A673 (cell line): Measurements from ENCODE around the gene MYO3A. TPM values are rescaled to one million over a fixed set of nuclear protein-coding genes. Genes with fewer than 3 reads are reported as not detected.

Experiments used
- BruUV-seq: library from RNA; stranded (reverse); fragments of 400-500 nt; replicated peaks from 2 replicates; lab custom pipeline; 2021; lab: Mats Ljungman, UMichigan
- CTCF ChIA-PET: fragments of 300-600 bp; sonication (Branson Sonifier 250); formaldehyde crosslinking; loops from one replicate; lab custom pipeline; 2022; ENCODE audit warnings: antibody characterized with exemption; lab: Charles Lee
- POLR2A ChIA-PET: fragments of 300-600 bp; sonication (Branson Sonifier 250); formaldehyde crosslinking; loops from one replicate; lab custom pipeline; 2022; ENCODE audit warnings: antibody characterized with exemption; ENCODE audit not compliant: low non-redundant PET; lab: Charles Lee
- DNase-seq: peaks from one replicate; pipeline ENCODE4 v3.0.0-alpha.2; 2015; ENCODE audit warnings: low spot score
- H3K27ac ChIP-seq: fragments of 200-600 bp; sonication (generic); 2 replicates; pipeline ENCODE4 v1.5.1; 2016; ENCODE audit warnings: mixed run types, low read depth, mild to moderate bottlenecking, mixed read lengths, antibody characterized with exemption, low read length; ENCODE audit not compliant: poor library complexity, severe bottlenecking
- H3K27me3 ChIP-seq: fragments of 200-600 bp; sonication (generic); replicated peaks from 2 replicates; pipeline ENCODE4 v1.6.1; 2017; ENCODE audit warnings: mixed run types, low read depth, mild to moderate bottlenecking, mixed read lengths, antibody characterized with exemption, low read length; ENCODE audit not compliant: insufficient read depth, poor library complexity
- H3K36me3 ChIP-seq: fragments of 200-600 bp; sonication (generic); 2 replicates; pipeline ENCODE4 v1.6.1; 2016; ENCODE audit warnings: mixed run types, mild to moderate bottlenecking, mixed read lengths, antibody characterized with exemption, low read length; ENCODE audit not compliant: insufficient read depth, poor library complexity, severe bottlenecking
- H3K4me1 ChIP-seq: fragments of 200-600 bp; sonication (generic); 2 replicates; pipeline ENCODE4 v1.6.1; 2017; ENCODE audit warnings: mixed run types, mild to moderate bottlenecking, mixed read lengths, antibody characterized with exemption, low read length; ENCODE audit not compliant: insufficient read depth, poor library complexity, severe bottlenecking
- H3K4me3 ChIP-seq: fragments of 200-600 bp; sonication (generic); 2 replicates; pipeline ENCODE4 v1.5.1; 2016; ENCODE audit warnings: low read depth, mixed run types, mild to moderate bottlenecking, mixed read lengths, low read length; ENCODE audit not compliant: poor library complexity, severe bottlenecking
- H3K9me3 ChIP-seq: fragments of 200-600 bp; sonication (generic); 2 replicates; pipeline ENCODE4 v1.6.1; 2016; ENCODE audit warnings: mixed run types, low read depth, mild to moderate bottlenecking, mixed read lengths, antibody characterized with exemption, low read length; ENCODE audit not compliant: poor library complexity, severe bottlenecking
- CTCF ChIP-seq: fragments of 300-800, 200-600 bp; sonication (generic); conservative IDR thresholded peaks from 2 replicates; pipeline ENCODE4 v1.5.1; 2017; ENCODE audit warnings: low read depth, mild to moderate bottlenecking, antibody characterized with exemption, low read length, moderate library complexity, mixed read lengths
- EZH2 ChIP-seq: fragments of 200-600 bp; sonication (generic); IDR thresholded peaks from 2 replicates; pipeline ENCODE4 v1.6.1; 2017; ENCODE audit warnings: borderline replicate concordance, low read depth, mild to moderate bottlenecking, mixed read lengths, antibody characterized with exemption, low read length; ENCODE audit not compliant: poor library complexity, severe bottlenecking
- intact Hi-C: fragments of 100-400 bp; cut with micrococcal nuclease; formaldehyde crosslinking; loops from one replicate; pipeline ENCODE4 v1.10.0; 2022; ENCODE audit not compliant: unreplicated experiment
- total RNA-seq: library from RNA; stranded (reverse); gene quantifications from 2 replicates; pipeline ENCODE4 v1.2.3, GENCODE V29; 2021

Gene MYO3A
- total RNA-seq, 1 experiment from 2014 or later: 0.88 TPM

DNA sequence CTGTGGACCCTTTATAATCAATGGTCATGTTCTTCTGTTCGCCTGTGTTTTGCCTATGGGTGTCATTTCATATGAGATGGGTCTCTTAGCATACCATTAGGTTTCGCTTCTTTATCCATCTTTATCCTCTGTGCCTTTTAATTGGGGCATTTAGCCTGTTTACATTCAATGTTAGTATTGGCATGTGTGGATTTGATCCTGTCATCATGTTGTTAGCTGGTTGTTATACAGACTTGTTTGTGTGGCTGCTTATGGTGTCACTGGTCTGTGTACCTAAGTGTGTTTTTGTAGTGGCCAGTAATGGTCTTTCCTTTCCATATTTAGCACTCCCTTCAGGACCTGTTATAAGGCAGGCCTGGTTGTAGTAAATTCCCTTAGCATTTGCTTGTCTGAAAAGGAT lies 90.3 kb downstream of the MYO3A start:
- H3K9me3 ChIP-seq: no peaks in the 10 kb centered on the region
- TF ChIP-seq EZH2 (no peak), CTCF (no peak)
- BruUV-seq: no TSS peak
- CTCF ChIA-PET: no interaction called here
- intact Hi-C loops: no loop called here
- H3K27me3 ChIP-seq: no peaks in the 10 kb centered on the region
- H3K4me1 ChIP-seq: no peaks in the 10 kb centered on the region
- H3K36me3 ChIP-seq: no peaks in the 10 kb centered on the region
- no peak for DNase-seq
- no peak overlapping the region for H3K27ac ChIP-seq
- POLR2A ChIA-PET: no interaction called here
- H3K4me3 ChIP-seq: no peak overlapping the region

DNA sequence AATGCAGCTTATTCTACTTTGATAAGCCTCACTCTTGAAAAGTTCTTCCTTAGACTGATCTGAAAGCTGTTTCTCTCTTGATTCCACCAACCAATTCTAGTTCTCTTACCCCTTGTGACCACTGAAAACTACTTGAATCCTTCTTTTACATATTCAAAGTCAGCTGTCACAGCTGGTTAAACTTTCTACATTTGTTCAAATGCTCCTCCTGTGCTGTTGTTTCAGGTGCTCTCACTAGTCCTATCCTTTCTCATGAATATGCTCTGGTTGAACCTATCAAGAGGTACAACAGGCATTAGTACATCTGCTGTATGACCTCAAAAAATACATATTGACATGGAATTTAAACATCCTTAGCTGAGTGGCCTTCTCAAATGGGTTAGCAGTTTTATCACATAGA lies 91.5 kb downstream of the MYO3A start:
- ChIA-PET CTCF (no interaction called here), POLR2A (no interaction called here)
- DNase-seq: no peak
- no peaks in the 10 kb centered on the region for H3K4me1 ChIP-seq
- no peak overlapping the region for H3K27ac ChIP-seq
- no TSS peak for BruUV-seq
- H3K9me3 ChIP-seq: no peaks in the 10 kb centered on the region
- TF ChIP-seq CTCF (no peak), EZH2 (no peak)
- no peak overlapping the region for H3K4me3 ChIP-seq
- intact Hi-C loops: no loop called here
- H3K27me3 ChIP-seq: no peaks in the 10 kb centered on the region
- no peaks in the 10 kb centered on the region for H3K36me3 ChIP-seq

DNA sequence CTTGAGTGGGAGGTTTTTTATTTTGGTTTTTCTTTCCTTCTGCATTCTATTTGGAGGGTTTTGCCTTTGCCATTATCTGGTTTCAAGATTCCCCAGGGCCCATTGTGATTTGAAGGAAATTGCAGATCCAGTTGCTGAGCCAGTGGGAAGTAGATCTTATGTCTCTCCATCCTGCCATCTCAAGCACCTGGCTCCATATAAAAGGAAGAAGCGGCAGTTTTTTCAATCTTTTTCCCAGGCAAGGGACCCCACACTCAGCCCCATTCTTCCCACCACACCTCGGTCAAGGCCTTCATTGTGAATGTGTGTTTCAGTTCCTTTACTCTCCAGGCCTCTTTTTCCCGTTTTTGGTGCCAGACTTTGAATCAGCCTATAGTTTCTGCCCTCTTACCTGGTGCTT lies 95.8 kb downstream of the MYO3A start:
- Histone ChIP-seq H3K4me3 (no peak overlapping the region), H3K27me3 (no peaks in the 10 kb centered on the region), H3K9me3 (no peaks in the 10 kb centered on the region), H3K4me1 (no peaks in the 10 kb centered on the region), H3K36me3 (no peaks in the 10 kb centered on the region), H3K27ac (no peak overlapping the region)
- no peak for TF ChIP-seq CTCF
- TF ChIP-seq EZH2: no peak
- intact Hi-C loops: no loop called here
- no TSS peak for BruUV-seq
- POLR2A ChIA-PET: no interaction called here
- DNase-seq: no peak
- CTCF ChIA-PET: no interaction called here
